Measurements from ENCODE around the gene L3MBTL2.

Gene L3MBTL2

DNA sequence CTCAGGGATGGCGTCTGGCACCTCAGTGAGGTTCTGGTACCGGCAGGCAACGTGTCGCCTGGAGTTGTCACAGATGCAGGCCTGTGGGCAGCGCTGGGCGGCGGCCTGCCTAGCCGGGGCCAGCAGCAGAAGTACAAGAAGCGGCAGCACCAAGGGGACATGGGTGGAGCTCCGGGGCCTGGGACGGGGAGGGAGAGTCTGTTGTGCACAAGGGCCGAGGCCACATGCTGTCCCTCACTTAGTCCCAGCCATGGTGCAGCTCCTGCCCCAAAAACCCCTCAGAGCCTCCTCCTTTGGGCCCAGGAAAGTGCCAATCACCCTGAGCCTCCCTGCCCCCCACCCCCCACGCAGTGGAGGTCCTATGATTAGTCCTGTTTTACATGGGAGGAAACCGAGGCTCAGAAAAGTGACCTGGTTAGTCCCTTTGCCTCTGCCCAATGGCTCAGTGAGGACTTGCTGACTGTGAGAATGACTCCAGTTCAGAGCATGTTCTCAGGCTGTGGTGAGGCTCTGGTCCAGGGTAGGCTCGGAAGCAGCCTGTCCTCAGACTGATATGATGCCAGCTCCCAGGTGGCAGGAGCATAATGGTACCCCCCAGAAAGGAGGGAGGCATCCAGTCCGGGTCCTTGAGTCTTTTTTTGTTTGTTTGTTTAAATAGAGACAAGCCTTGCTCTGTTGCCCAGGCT lies 34.5 kb downstream of the L3MBTL2 start:
- no peak for DNase-seq (ENCODE audit: low spot score)
- in situ Hi-C loops (cut with MboI; ENCODE audit: low sequenced_read_pairs, unreplicated experiment), result loop anchor here (10.0 kb wide), 1 partner anchor 315 kb away; no protein-coding TSS in a partner anchor
- TF ChIP-seq, protein P1, sequence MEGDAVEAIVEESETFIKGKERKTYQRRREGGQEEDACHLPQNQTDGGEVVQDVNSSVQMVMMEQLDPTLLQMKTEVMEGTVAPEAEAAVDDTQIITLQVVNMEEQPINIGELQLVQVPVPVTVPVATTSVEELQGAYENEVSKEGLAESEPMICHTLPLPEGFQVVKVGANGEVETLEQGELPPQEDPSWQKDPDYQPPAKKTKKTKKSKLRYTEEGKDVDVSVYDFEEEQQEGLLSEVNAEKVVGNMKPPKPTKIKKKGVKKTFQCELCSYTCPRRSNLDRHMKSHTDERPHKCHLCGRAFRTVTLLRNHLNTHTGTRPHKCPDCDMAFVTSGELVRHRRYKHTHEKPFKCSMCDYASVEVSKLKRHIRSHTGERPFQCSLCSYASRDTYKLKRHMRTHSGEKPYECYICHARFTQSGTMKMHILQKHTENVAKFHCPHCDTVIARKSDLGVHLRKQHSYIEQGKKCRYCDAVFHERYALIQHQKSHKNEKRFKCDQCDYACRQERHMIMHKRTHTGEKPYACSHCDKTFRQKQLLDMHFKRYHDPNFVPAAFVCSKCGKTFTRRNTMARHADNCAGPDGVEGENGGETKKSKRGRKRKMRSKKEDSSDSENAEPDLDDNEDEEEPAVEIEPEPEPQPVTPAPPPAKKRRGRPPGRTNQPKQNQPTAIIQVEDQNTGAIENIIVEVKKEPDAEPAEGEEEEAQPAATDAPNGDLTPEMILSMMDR (IDR thresholded peaks at IDR 0.05; ENCODE audit: borderline replicate concordance, control extremely low read depth, extremely low read depth, insufficient read depth, missing control alignments), result no peak

DNA sequence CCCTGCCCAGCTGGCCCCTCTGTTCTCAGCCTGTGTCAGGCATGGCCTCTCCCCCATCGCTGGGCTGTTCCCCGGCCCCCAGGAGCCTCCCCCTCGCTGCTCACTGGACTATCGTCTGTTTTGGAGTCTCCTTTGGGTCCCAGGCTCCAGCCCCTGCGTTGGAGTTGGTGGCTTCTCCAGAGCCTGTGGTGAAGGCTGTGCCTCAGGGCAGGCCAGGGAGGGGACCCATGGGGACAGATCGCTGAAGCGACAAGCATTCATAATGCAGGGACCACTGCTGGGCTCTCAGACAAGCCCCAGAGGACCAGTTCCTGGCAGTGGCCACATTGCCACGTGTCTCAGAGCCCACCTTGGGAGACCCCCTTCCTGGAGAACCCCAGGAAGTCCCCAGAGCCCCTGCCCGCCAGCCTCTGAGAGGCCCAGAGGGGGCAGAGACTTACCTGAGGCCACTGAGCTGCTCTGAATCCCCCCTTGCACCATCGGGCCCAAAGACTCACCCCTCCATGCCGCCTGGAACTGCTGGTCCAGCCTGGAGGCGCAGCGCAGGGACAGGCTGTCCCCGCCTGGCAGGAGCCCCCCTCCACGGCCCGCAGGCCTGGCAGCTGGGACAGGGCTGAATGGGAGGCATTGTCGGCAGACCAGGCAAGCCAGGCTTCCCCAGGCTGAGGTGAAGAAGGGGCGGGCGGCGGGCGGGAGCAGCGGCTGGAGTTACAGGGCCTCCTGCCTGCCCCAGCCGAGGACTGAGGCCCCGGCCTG lies 35.4 kb downstream of the L3MBTL2 start, which contains the start of gene CHADL:
Gene CHADL (minus strand): TSS at position 555 of the 756 bp plus-strand sequence. CDS start 50 bp downstream, at position 505.
- no peak for DNase-seq (ENCODE audit: low spot score)
- in situ Hi-C loops (cut with MboI; ENCODE audit: low sequenced_read_pairs, unreplicated experiment), result no loop called here

DNA sequence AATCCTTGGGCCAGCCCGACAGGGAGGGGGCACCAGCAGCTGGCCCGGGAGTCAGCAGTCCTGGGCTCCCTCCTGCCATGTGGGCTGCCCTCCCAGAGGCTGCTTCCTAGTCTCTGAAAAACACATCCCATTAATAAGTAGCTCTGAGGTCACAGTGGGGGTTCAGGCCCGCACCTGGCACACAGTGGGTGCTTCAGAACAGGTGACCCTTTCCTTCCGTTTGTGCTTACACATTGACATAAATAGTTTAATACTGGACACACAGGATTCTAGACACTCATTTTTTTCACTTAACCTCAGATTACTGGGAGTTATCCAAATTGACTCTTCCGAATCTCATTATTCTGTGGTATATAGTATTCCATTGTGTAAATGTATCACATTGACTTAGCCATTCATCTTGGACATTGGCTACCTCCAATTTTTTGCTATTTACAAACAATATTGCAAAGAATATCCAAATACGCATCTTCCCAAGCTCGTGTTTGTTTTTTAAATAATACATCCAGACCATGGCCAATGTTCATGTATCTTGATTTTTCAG lies 36.1 kb downstream of the L3MBTL2 start:
- TF ChIP-seq, protein P1 (IDR thresholded peaks at IDR 0.05; ENCODE audit: borderline replicate concordance, control extremely low read depth, extremely low read depth, insufficient read depth, missing control alignments), result no peak
- DNase-seq (ENCODE audit: low spot score), result no peak
- in situ Hi-C loops (cut with MboI; ENCODE audit: low sequenced_read_pairs, unreplicated experiment), result no loop called here

More for the DNA sequence above, 35.4 kb downstream of the L3MBTL2 start, which contains the start of gene CHADL:
- TF ChIP-seq, protein P1 (IDR thresholded peaks at IDR 0.05; ENCODE audit: borderline replicate concordance, control extremely low read depth, extremely low read depth, insufficient read depth, missing control alignments), result no peak

DNA sequence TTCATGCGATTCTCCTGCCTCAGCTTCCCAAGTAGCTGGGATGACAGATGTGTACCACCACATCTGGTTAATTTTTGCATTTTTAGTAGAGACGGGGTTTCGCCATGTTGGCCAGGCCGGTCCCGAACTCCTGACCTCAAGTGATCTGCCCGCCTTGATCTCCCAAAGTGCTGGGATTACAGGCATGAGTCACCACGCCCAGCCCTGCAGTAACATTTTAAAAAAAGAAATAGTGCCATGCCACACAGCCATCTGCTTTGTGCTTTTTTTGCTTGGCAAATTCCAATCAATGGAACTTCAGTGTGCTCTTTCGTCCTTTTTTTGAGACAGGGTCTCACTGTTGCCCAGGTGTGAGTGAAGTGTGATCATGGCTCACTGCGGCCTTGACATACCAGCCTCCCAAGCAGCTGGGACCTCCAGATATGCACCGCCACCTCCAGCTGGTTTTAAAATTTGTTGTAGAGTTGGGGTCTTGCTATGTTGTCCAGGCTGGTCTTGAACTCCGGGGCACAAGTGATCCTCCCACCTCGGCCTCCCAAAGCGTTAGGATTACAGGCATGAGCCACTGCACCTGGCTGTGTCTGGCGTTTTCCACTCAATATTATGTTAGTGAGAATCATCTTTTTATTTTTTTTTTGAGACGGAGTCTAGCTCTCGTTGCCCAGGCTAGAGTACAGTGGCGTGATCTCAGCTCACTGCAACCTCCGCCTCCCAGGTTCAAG lies 37.4 kb downstream of the L3MBTL2 start:
- TF ChIP-seq, protein P1 (IDR thresholded peaks at IDR 0.05; ENCODE audit: borderline replicate concordance, control extremely low read depth, extremely low read depth, insufficient read depth, missing control alignments), result no peak
- no peak for DNase-seq (ENCODE audit: low spot score)
- in situ Hi-C loops (cut with MboI; ENCODE audit: low sequenced_read_pairs, unreplicated experiment), result no loop called here

DNA sequence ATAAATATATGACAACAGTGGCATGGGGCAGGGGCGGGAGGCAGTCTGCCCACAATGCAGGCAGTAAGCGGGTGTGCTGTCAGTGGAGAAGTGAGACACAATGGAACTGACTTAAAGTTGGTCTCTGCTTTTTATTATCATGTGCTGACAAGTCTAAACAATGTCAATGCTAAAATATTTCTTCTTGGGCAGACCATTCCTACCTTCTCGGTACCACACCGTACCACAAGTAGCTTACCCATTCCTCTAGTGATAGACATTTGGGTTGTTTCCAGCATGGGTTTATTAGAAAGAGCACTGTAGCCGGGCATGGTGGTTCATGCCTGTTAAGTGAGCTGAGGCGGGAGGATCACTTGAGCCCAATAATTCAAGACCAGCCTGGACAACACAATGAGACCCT lies 38.2 kb downstream of the L3MBTL2 start:
- DNase-seq (ENCODE audit: low spot score), result no peak
- TF ChIP-seq, protein P1 (IDR thresholded peaks at IDR 0.05; ENCODE audit: borderline replicate concordance, control extremely low read depth, extremely low read depth, insufficient read depth, missing control alignments), result no peak
- in situ Hi-C loops (cut with MboI; ENCODE audit: low sequenced_read_pairs, unreplicated experiment), result no loop called here

DNA sequence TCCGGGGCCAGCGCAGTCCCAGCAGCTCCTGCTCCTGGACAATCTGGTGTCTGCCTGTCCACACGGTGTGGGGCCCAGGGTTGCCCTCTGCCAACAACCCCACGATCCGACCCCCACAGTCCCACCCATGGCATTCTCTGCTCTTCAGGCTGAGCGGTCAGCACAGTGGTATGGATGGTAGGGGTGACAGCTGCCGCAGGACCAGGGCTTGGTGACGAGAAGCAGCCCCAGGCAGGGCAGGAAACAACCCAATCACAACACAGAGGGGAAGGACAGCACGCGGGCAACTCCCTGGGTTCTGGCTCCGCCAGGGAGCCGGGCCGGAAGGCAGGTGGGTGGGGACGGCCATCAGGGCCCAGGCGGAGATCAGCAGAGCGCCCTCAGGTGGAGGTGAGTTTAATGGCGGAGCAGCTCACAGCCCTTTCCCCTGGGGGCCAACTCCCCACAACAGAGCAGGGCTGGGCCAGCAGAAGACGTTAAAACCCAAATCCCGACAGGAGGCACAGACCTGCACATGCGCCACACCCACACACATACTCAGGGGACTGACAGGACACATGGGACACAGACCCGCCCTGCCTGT lies 40.9 kb downstream of the L3MBTL2 start:
- in situ Hi-C loops (cut with MboI; ENCODE audit: low sequenced_read_pairs, unreplicated experiment), result no loop called here
- TF ChIP-seq, protein P1 (IDR thresholded peaks at IDR 0.05; ENCODE audit: borderline replicate concordance, control extremely low read depth, extremely low read depth, insufficient read depth, missing control alignments), result no peak
- no peak for DNase-seq (ENCODE audit: low spot score)
